KMS-11 (cell line): ENCODE results near the gene IL19.

Source experiments
- H2AFZ ChIP-seq: fragments of 200-600 bp; sonication (generic); 2 replicates; pipeline ENCODE4 v1.6.1; 2016; ENCODE audit warnings: antibody characterized with exemption, mixed run types, low read depth
- H3K27ac ChIP-seq: fragments of 200-600 bp; sonication (generic); 2 replicates; pipeline ENCODE4 v1.6.1; 2016; ENCODE audit warnings: mild to moderate bottlenecking, mixed run types
- H3K27me3 ChIP-seq: fragments of 200-600 bp; sonication (generic); 2 replicates; pipeline ENCODE4 v1.6.1; 2017; ENCODE audit warnings: mild to moderate bottlenecking, low read depth, mixed run types, moderate library complexity; ENCODE audit not compliant: insufficient read depth
- H3K36me3 ChIP-seq: fragments of 200-600 bp; sonication (generic); 2 replicates; pipeline ENCODE4 v1.6.1; 2017; ENCODE audit warnings: mild to moderate bottlenecking, mixed run types; ENCODE audit not compliant: insufficient read depth
- H3K4me1 ChIP-seq: fragments of 200-600 bp; sonication (generic); 2 replicates; pipeline ENCODE4 v1.6.1; 2016; ENCODE audit warnings: mild to moderate bottlenecking, low read depth, mixed run types; ENCODE audit not compliant: poor library complexity, severe bottlenecking
- H3K4me2 ChIP-seq: fragments of 200-600 bp; sonication (generic); 2 replicates; pipeline ENCODE4 v1.7.0; 2016; ENCODE audit warnings: mild to moderate bottlenecking, mixed run types
- H3K4me3 ChIP-seq: fragments of 200-600 bp; sonication (generic); IDR thresholded peaks from 2 replicates; pipeline ENCODE4 v1.6.1; 2017; ENCODE audit warnings: low read depth, low read length, mixed read lengths; ENCODE audit not compliant: insufficient read depth
- H3K79me2 ChIP-seq: fragments of 200-600 bp; sonication (generic); 2 replicates; pipeline ENCODE4 v1.6.1; 2016; ENCODE audit warnings: low read depth, mixed run types; ENCODE audit not compliant: insufficient read depth
- H3K9ac ChIP-seq: fragments of 200-600 bp; sonication (generic); 2 replicates; pipeline ENCODE4 v1.6.1; 2016; ENCODE audit warnings: mild to moderate bottlenecking, mixed run types
- H4K20me1 ChIP-seq: fragments of 200-600 bp; sonication (generic); 2 replicates; pipeline ENCODE4 v1.6.1; 2016; ENCODE audit warnings: mild to moderate bottlenecking, mixed run types; ENCODE audit not compliant: insufficient read depth
- TF ChIP-seq, protein P1 (sequence below): fragments of 200-600 bp; sonication (generic); conservative IDR thresholded peaks from 2 replicates; pipeline ENCODE4 v1.6.1; 2017; ENCODE audit warnings: low read depth, mild to moderate bottlenecking, antibody characterized with exemption, low read length, moderate library complexity, mixed read lengths

Gene IL19

DNA sequence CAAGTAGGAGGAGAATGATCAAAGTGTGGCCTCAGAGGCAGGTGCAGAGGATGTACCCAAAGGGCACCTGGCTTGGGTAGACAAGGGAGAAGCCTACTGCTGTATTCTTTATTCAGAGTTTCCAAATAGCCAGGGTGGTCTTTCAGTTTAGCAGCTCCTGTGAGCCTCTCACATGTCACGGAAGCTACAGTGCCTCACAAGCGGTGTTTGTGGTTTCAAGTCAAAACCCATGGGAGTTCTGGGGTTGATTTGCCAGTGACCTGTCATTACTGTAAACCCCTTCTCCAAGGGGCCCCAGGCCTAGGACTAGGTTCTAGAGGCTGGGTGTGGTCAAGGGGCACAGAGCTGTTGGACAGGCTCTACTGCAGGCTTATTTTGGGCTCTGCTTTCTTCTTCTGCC is 11.9 kb downstream of the IL19 start:
- Histone ChIP-seq H3K4me3 (no peak overlapping the region), H3K4me2 (peak overlapping the region; percentile 89), H4K20me1 (no peaks in the 10 kb centered on the region), H3K79me2 (no peaks in the 10 kb centered on the region), H3K27me3 (no peaks in the 10 kb centered on the region), H3K27ac (peak overlapping the region; percentile 84), H3K9ac (peak overlapping the region; percentile 14; the same call in 1 of the 2 replicates), H2AFZ (peak overlapping the region; percentile 7; the same call in 1 of the 2 replicates), H3K36me3 (no peaks in the 10 kb centered on the region), H3K4me1 (peaks cover 83% of the 10 kb centered on the region)
- TF ChIP-seq, protein P1, sequence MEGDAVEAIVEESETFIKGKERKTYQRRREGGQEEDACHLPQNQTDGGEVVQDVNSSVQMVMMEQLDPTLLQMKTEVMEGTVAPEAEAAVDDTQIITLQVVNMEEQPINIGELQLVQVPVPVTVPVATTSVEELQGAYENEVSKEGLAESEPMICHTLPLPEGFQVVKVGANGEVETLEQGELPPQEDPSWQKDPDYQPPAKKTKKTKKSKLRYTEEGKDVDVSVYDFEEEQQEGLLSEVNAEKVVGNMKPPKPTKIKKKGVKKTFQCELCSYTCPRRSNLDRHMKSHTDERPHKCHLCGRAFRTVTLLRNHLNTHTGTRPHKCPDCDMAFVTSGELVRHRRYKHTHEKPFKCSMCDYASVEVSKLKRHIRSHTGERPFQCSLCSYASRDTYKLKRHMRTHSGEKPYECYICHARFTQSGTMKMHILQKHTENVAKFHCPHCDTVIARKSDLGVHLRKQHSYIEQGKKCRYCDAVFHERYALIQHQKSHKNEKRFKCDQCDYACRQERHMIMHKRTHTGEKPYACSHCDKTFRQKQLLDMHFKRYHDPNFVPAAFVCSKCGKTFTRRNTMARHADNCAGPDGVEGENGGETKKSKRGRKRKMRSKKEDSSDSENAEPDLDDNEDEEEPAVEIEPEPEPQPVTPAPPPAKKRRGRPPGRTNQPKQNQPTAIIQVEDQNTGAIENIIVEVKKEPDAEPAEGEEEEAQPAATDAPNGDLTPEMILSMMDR: no peak

DNA sequence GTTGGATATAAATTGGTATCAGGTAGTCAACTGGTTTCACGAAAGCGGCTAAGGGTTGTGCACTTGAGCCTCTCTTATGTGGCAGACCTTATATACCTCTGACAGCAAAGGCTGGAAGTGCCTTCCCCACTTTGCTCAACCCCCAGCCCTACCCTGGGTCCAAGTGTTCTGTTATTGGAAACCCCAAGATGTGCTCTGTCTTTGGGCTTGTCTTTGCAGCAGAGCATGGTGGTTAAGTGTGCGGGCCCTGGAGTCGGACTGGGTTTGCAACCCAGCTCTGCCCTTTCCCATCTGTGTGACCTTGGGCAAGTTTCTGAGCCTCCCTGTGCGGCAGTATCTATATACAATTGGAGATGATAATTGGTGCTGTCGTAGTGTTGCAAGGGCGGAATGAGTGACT is 12.9 kb downstream of the IL19 start:
- Histone ChIP-seq H3K36me3 (no peaks in the 10 kb centered on the region), H3K79me2 (no peaks in the 10 kb centered on the region), H3K4me2 (peak overlapping the region; percentile 89), H3K4me3 (peak overlapping the region; percentile 50), H3K4me1 (peaks cover 94% of the 10 kb centered on the region), H3K9ac (no peak overlapping the region), H3K27ac (peak overlapping the region; percentile 84), H2AFZ (no peak overlapping the region), H3K27me3 (no peaks in the 10 kb centered on the region), H4K20me1 (no peaks in the 10 kb centered on the region)
- TF ChIP-seq, protein P1: no peak

DNA sequence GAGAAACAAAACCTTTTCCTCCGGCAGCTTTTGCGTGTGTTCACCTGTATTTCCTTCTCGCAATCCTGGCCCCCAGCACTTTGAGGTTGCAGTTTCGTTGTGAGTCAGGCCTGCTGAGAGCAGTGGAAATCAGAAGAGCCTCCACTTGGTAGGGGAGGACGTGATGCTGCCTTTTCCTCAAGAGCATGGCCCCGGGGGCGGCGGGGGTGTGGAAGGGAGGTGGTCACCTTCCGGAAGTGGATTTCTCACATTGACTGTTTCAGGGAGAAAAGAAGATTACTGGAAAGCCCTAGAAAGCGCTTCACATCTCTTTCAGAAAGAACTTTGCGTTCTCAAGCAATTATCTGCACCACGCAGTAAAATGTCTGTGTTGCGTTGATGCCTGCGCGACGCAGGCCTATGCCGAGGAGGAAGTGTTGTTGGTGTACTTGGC is 13.9 kb downstream of the IL19 start:
- peaks cover 98% of the 10 kb centered on the region for H3K4me1 ChIP-seq
- H3K4me2 ChIP-seq: peak overlapping the region; percentile 89
- no peaks in the 10 kb centered on the region for H4K20me1 ChIP-seq
- no peaks in the 10 kb centered on the region for H3K27me3 ChIP-seq
- H2AFZ ChIP-seq: peak overlapping the region; percentile 15; the same call in 1 of the 2 replicates
- TF ChIP-seq, protein P1: no peak
- H3K9ac ChIP-seq: peak overlapping the region; percentile 27; the same call in 1 of the 2 replicates
- no peaks in the 10 kb centered on the region for H3K36me3 ChIP-seq
- H3K79me2 ChIP-seq: no peaks in the 10 kb centered on the region
- peak overlapping the region; percentile 56 for H3K4me3 ChIP-seq
- peak overlapping the region; percentile 84 for H3K27ac ChIP-seq

DNA sequence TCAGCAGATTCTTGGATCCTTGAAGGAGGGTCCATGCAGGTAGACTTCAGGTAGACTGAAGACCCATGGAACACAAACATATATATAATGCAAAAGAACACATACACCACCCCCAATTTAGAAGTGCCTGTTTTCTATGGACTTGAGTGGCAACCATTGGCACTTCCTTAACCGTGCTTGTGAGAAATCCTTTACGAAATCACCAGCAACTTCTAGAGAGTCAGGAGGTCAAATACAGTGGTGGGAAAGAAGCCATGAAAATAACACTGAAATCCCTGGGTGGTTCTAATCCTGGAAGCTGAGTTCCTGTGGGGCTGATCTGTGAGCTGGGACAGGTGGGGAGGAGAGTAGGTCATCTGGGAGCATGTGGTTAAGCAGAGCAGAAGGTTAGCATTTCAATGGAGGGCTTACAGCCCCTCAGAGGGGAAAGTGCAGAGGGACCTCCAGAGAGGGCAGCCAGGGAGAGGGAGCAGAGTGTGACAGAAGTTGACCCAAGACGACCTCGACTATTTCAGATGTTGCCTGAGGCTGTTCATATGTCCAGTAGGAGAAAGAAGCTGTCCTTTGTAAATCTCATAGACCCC is 14.7 kb downstream of the IL19 start:
- no peaks in the 10 kb centered on the region for H3K27me3 ChIP-seq
- 0 out of 2 replicates have a peak overlapping the region, but pooled peaks have one; percentile 27 for H3K9ac ChIP-seq
- H3K4me3 ChIP-seq: peak overlapping the region; percentile 56
- no peaks in the 10 kb centered on the region for H3K36me3 ChIP-seq
- H3K4me2 ChIP-seq: peak overlapping the region; percentile 89
- peaks cover 98% of the 10 kb centered on the region for H3K4me1 ChIP-seq
- no peaks in the 10 kb centered on the region for H4K20me1 ChIP-seq
- no peaks in the 10 kb centered on the region for H3K79me2 ChIP-seq
- H2AFZ ChIP-seq: no peak overlapping the region
- TF ChIP-seq, protein P1: no peak
- peak overlapping the region; percentile 84 for H3K27ac ChIP-seq
